Measurements from ENCODE around the gene LPIN1. TPM values are rescaled to one million over a fixed set of nuclear protein-coding genes. Genes with fewer than 3 reads are reported as not detected.

The LPIN1 gene
- total RNA-seq, 1 experiment from 2014 or later, result 43.1 TPM

DNA sequence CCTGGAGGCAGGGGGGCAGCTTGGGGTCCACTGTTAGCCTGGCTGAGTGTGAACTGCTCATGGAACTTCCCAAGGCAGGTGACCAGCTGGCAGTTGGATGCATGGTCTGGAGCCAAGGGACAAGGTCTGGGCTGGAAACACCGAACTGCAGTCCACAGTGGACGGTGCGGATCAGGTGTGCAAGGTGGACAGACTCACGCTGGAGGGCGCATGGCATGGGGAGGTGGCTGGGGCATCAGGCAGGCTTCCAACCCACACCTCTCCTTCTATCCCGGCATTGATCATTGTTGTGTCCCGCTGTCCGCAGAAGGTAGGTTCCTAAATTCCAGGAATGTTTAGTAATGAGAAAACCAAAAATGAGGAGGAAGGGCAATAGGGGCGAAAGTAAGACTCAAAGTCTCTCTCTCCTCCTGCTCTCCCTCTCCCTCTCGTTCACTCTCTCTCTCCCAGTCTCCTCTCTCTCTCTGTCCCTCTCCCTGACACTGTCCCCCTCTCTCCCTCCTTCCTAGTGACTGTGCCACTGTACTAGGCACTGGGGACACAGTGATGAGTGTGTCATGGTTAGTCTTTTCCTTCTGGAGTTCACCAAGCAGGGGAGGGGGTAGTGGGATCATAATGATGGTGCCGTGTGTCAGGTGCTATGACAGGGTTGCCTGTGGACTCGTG, 30.3 kb upstream of the LPIN1 start:
- Histone ChIP-seq H3K9me2 (ENCODE audit: insufficient read depth) (no peaks in the 10 kb centered on the region), H3K4me3 (no peak overlapping the region), H2AFZ (no peak overlapping the region), H3K27me3 (ENCODE audit: insufficient read depth, low read depth) (no peaks in the 10 kb centered on the region), H3K27ac (no peak overlapping the region), H3K9me3 (ENCODE audit: insufficient read depth, low read depth) (no peaks in the 10 kb centered on the region), H3K36me3 (ENCODE audit: low read depth) (no peaks in the 10 kb centered on the region), H4K20me1 (ENCODE audit: insufficient read depth) (no peaks in the 10 kb centered on the region), H3K79me2 (ENCODE audit: low read depth) (no peaks in the 10 kb centered on the region), H3K4me2 (no peak overlapping the region), H3K4me1 (replicated peaks; ENCODE audit: insufficient read depth) (peaks cover 35% of the 10 kb centered on the region), H3F3A (ENCODE audit: insufficient read depth, low read depth) (peaks cover 13% of the 10 kb centered on the region; the same call in 1 of the 2 replicates)
- BruUV-seq (replicated peaks), result no TSS peak
- intact Hi-C loops (cut with micrococcal nuclease; ENCODE audit: unreplicated experiment), result no loop called here
- TF ChIP-seq, protein P1, sequence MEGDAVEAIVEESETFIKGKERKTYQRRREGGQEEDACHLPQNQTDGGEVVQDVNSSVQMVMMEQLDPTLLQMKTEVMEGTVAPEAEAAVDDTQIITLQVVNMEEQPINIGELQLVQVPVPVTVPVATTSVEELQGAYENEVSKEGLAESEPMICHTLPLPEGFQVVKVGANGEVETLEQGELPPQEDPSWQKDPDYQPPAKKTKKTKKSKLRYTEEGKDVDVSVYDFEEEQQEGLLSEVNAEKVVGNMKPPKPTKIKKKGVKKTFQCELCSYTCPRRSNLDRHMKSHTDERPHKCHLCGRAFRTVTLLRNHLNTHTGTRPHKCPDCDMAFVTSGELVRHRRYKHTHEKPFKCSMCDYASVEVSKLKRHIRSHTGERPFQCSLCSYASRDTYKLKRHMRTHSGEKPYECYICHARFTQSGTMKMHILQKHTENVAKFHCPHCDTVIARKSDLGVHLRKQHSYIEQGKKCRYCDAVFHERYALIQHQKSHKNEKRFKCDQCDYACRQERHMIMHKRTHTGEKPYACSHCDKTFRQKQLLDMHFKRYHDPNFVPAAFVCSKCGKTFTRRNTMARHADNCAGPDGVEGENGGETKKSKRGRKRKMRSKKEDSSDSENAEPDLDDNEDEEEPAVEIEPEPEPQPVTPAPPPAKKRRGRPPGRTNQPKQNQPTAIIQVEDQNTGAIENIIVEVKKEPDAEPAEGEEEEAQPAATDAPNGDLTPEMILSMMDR (conservative IDR thresholded peaks at IDR 0.05), result no peak
- no peak for TF ChIP-seq EZH2 (IDR thresholded peaks at IDR 0.05; ENCODE audit: low read depth)
- peak in 1 of 2 experiments; percentile 15 for DNase-seq
- CTCF ChIA-PET, result no interaction called here
- POLR2A ChIA-PET (ENCODE audit: unreplicated experiment), result no interaction called here

GRCh38 chr2:11716689-11717321, 29.6 kb upstream of the LPIN1 start:
- intact Hi-C loops (cut with micrococcal nuclease; ENCODE audit: unreplicated experiment), result no loop called here
- Histone ChIP-seq H3K27ac (no peak overlapping the region), H4K20me1 (ENCODE audit: insufficient read depth) (no peaks in the 10 kb centered on the region), H3K9me3 (ENCODE audit: insufficient read depth, low read depth) (no peaks in the 10 kb centered on the region), H3K4me3 (no peak overlapping the region), H2AFZ (no peak overlapping the region), H3K4me1 (replicated peaks; ENCODE audit: insufficient read depth) (peaks cover 29% of the 10 kb centered on the region), H3K36me3 (ENCODE audit: low read depth) (no peaks in the 10 kb centered on the region), H3K27me3 (ENCODE audit: insufficient read depth, low read depth) (no peaks in the 10 kb centered on the region), H3K79me2 (ENCODE audit: low read depth) (no peaks in the 10 kb centered on the region), H3F3A (ENCODE audit: insufficient read depth, low read depth) (peaks cover 9% of the 10 kb centered on the region; the same call in 1 of the 2 replicates), H3K9me2 (ENCODE audit: insufficient read depth) (no peaks in the 10 kb centered on the region), H3K4me2 (no peak overlapping the region)
- ChIA-PET CTCF (no interaction called here), POLR2A (ENCODE audit: unreplicated experiment) (no interaction called here)
- TF ChIP-seq, protein P1 (conservative IDR thresholded peaks at IDR 0.05), result no peak
- TF ChIP-seq EZH2 (IDR thresholded peaks at IDR 0.05; ENCODE audit: low read depth), result no peak
- DNase-seq, result no peak
- BruUV-seq (replicated peaks), result no TSS peak

DNA sequence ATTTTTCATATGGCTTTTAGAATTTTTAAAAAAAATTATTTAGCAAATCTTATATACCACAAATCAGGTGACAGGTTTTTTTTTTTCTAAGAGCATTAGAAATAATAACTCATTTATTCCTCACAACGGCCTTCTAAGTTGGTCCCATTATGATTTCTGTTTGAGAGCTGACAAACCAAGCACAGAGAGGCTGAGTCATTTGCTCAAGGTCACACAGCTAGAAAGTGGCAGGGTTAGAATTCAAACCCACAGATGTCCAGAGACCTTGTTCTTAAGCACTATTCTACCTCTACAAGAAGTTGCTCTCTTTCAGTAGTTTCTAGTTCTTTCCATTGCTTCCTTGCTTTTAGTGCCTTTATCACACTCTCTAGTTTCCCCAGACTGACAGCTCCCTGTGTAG, 28.8 kb upstream of the LPIN1 start:
- no peak overlapping the region for H3K4me2 ChIP-seq
- no TSS peak for BruUV-seq (replicated peaks)

More for the DNA sequence above, 28.8 kb upstream of the LPIN1 start:
- DNase-seq, result no peak
- Histone ChIP-seq H3K9me2 (ENCODE audit: insufficient read depth) (no peaks in the 10 kb centered on the region), H3K79me2 (ENCODE audit: low read depth) (no peaks in the 10 kb centered on the region), H3K9me3 (ENCODE audit: insufficient read depth, low read depth) (no peaks in the 10 kb centered on the region), H3K27me3 (ENCODE audit: insufficient read depth, low read depth) (no peaks in the 10 kb centered on the region), H3K4me1 (replicated peaks; ENCODE audit: insufficient read depth) (peaks cover 20% of the 10 kb centered on the region), H2AFZ (no peak overlapping the region), H3F3A (ENCODE audit: insufficient read depth, low read depth) (peaks cover 9% of the 10 kb centered on the region; the same call in 1 of the 2 replicates), H3K4me3 (no peak overlapping the region), H3K27ac (no peak overlapping the region), H4K20me1 (ENCODE audit: insufficient read depth) (no peaks in the 10 kb centered on the region), H3K36me3 (ENCODE audit: low read depth) (no peaks in the 10 kb centered on the region)
- POLR2A ChIA-PET (ENCODE audit: unreplicated experiment), result no interaction called here
- TF ChIP-seq EZH2 (IDR thresholded peaks at IDR 0.05; ENCODE audit: low read depth), result no peak
- TF ChIP-seq, protein P1 (conservative IDR thresholded peaks at IDR 0.05), result no peak
- intact Hi-C loops (cut with micrococcal nuclease; ENCODE audit: unreplicated experiment), result no loop called here
- CTCF ChIA-PET, result no interaction called here

All from PC-9 (cell line).